PC-3 (cell line): ENCODE results near the gene UPK2. TPM values are rescaled to one million over a fixed set of nuclear protein-coding genes. Genes with fewer than 3 reads are reported as not detected.

ENCODE experiments used
- ATAC-seq: fragments of 200-7000 bp; cut with Tn5 transposase; 2 replicates; pipeline ENCODE4 v1.9.1; 2020; ENCODE audit warnings: mild to moderate bottlenecking, moderate library complexity
- BruUV-seq: library from RNA; stranded (reverse); fragments of 400-500 nt; replicated peaks from 2 replicates; lab custom pipeline; 2021; lab: Mats Ljungman, UMichigan
- CTCF ChIA-PET: fragments of 300-600 bp; sonication (Branson Sonifier 250); formaldehyde crosslinking; loops from one replicate; lab custom pipeline; 2022; ENCODE audit warnings: antibody characterized with exemption; lab: Charles Lee
- POLR2A ChIA-PET: fragments of 300-600 bp; sonication (Branson Sonifier 250); formaldehyde crosslinking; loops from one replicate; lab custom pipeline; 2022; ENCODE audit warnings: antibody characterized with exemption; ENCODE audit not compliant: unreplicated experiment; lab: Charles Lee
- DNase-seq: peaks from one replicate; pipeline ENCODE4 v3.0.0-alpha.2; 2015
- H2AFZ ChIP-seq: fragments of 300-600 bp; sonication (generic); 2 replicates; pipeline ENCODE4 v1.6.0; 2016; ENCODE audit warnings: antibody characterized with exemption, low read length
- H3F3A ChIP-seq: fragments of 300-600 bp; sonication (generic); one replicate; pipeline ENCODE4 v1.6.0; 2017; ENCODE audit warnings: antibody characterized with exemption, low read length, control low read depth, mild to moderate bottlenecking; ENCODE audit not compliant: unreplicated experiment
- H3K27ac ChIP-seq: fragments of 300-600 bp; sonication (generic); 2 replicates; pipeline ENCODE4 v1.5.1; 2016; ENCODE audit warnings: mild to moderate bottlenecking, low read length
- H3K27me3 ChIP-seq: fragments of 300-600 bp; sonication (generic); 2 replicates; pipeline ENCODE4 v1.6.1; 2016; ENCODE audit warnings: low read length, mixed read lengths
- H3K36me3 ChIP-seq: fragments of 300-600 bp; sonication (generic); 2 replicates; pipeline ENCODE4 v1.6.1; 2016; ENCODE audit warnings: low read depth, mixed run types, low read length, mixed read lengths
- H3K4me1 ChIP-seq: fragments of 300-600 bp; sonication (generic); 2 replicates; pipeline ENCODE4 v1.5.1; 2016; ENCODE audit warnings: low read length; ENCODE audit not compliant: insufficient read depth
- H3K4me2 ChIP-seq: fragments of 300-600 bp; sonication (generic); 2 replicates; pipeline ENCODE4 v1.6.0; 2016; ENCODE audit warnings: low read length
- H3K4me3 ChIP-seq: fragments of 300-600 bp; sonication (generic); 2 replicates; pipeline ENCODE4 v1.5.1; 2016; ENCODE audit warnings: mild to moderate bottlenecking, low read length, mixed read lengths
- H3K79me2 ChIP-seq: fragments of 300-600 bp; sonication (generic); 2 replicates; pipeline ENCODE4 v1.6.1; 2017; ENCODE audit warnings: low read length, mixed read lengths
- H3K9ac ChIP-seq: fragments of 300-600 bp; sonication (generic); 2 replicates; pipeline ENCODE4 v1.6.0; 2016; ENCODE audit warnings: mild to moderate bottlenecking, low read length
- H3K9me2 ChIP-seq: fragments of 300-600 bp; sonication (generic); replicated peaks from 2 replicates; pipeline ENCODE4 v1.6.1; 2016; ENCODE audit warnings: mixed run types, low read length, mixed read lengths
- H3K9me3 ChIP-seq: fragments of 300-600 bp; sonication (generic); 2 replicates; pipeline ENCODE4 v1.6.1; 2016; ENCODE audit warnings: low read length, mixed read lengths
- H4K20me1 ChIP-seq: fragments of 300-600 bp; sonication (generic); 2 replicates; pipeline ENCODE4 v1.6.1; 2016; ENCODE audit warnings: low read length, mixed read lengths
- EZH2 ChIP-seq: fragments of 300-600 bp; sonication (generic); IDR thresholded peaks from one replicate; pipeline ENCODE4 v1.6.1; 2017; ENCODE audit warnings: antibody characterized with exemption, mild to moderate bottlenecking, low read length; ENCODE audit not compliant: unreplicated experiment
- EZH2phosphoT487 ChIP-seq: fragments of 300-600 bp; sonication (generic); IDR thresholded peaks from 2 replicates; pipeline ENCODE4 v1.6.1; 2018; ENCODE audit warnings: mild to moderate bottlenecking, antibody characterized with exemption, low read length, borderline replicate concordance
- intact Hi-C: fragments of 100-400 bp; cut with micrococcal nuclease; formaldehyde crosslinking; loops from 2 replicates; pipeline ENCODE4 v1.9.0; 2023
- total RNA-seq: library from RNA; depleted of rRNA; stranded (reverse); fragments of >200 nt; gene quantifications from 2 replicates; pipeline ENCODE4 v1.2.3, GENCODE V29; 2014
- TF ChIP-seq, protein P1 (sequence below): fragments of 300-600 bp; sonication (generic); conservative IDR thresholded peaks from 2 replicates; pipeline ENCODE4 v1.5.1; 2017; ENCODE audit warnings: antibody characterized with exemption, low read depth, mild to moderate bottlenecking, low read length

The UPK2 gene
- total RNA-seq, 1 experiment from 2014 or later, result 0.44 TPM

DNA sequence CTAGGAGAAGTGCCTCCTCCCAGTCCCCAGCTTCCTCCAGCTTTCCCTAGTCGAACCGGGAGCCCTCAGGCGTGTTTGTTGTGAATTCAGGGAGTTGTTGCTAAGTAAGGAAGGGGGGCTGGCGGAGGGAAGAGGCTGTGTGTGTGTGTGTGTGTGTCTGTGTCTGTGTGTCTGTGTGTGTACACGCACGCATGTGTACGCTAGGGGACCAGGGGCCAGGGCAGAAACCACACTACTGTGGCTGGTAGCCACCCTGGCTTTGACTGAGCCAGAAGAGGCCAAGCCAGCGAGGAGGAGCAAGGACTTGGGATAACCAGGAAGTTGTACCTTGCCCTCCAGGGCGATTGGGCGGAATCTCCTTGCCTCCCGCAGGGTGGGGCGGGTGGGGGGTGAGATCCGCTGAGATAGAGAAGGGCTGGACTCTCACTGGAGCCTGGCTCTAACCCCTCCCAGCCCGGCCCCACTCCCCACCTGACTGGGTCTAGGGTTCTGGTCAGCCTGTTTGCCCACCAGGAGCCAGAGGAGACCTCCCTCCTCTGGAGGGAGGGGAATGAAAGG, 37.9 kb upstream of the UPK2 start:
- no peak for TF ChIP-seq EZH2phosphoT487
- TF ChIP-seq EZH2, result no peak
- TF ChIP-seq, protein P1, sequence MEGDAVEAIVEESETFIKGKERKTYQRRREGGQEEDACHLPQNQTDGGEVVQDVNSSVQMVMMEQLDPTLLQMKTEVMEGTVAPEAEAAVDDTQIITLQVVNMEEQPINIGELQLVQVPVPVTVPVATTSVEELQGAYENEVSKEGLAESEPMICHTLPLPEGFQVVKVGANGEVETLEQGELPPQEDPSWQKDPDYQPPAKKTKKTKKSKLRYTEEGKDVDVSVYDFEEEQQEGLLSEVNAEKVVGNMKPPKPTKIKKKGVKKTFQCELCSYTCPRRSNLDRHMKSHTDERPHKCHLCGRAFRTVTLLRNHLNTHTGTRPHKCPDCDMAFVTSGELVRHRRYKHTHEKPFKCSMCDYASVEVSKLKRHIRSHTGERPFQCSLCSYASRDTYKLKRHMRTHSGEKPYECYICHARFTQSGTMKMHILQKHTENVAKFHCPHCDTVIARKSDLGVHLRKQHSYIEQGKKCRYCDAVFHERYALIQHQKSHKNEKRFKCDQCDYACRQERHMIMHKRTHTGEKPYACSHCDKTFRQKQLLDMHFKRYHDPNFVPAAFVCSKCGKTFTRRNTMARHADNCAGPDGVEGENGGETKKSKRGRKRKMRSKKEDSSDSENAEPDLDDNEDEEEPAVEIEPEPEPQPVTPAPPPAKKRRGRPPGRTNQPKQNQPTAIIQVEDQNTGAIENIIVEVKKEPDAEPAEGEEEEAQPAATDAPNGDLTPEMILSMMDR, result no peak
- Histone ChIP-seq H3K9me2 (no peaks in the 10 kb centered on the region), H3K4me1 (peaks cover 98% of the 10 kb centered on the region), H3K27me3 (no peaks in the 10 kb centered on the region), H3K27ac (peak overlapping the region; percentile 97), H3K4me3 (peak overlapping the region; percentile 53), H3K4me2 (peak overlapping the region; percentile 85), H3K36me3 (no peaks in the 10 kb centered on the region), H3K9me3 (no peaks in the 10 kb centered on the region), H2AFZ (0 out of 2 replicates have a peak overlapping the region, but pooled peaks have one; percentile 1), H3F3A (peaks cover 22% of the 10 kb centered on the region), H4K20me1 (peaks cover 8% of the 10 kb centered on the region), H3K79me2 (peaks cover 91% of the 10 kb centered on the region), H3K9ac (peak overlapping the region; percentile 84)
- peak; percentile 92 for DNase-seq
- ChIA-PET POLR2A (interaction anchor here (0.6 kb wide), 1 partner anchor 97 kb away, joined by 6 read pairs; no protein-coding TSS in a partner anchor), CTCF (no interaction called here)
- intact Hi-C loops, result no loop called here
- peak; percentile 20 for ATAC-seq
- BruUV-seq, result TSS peak; percentile 11

DNA sequence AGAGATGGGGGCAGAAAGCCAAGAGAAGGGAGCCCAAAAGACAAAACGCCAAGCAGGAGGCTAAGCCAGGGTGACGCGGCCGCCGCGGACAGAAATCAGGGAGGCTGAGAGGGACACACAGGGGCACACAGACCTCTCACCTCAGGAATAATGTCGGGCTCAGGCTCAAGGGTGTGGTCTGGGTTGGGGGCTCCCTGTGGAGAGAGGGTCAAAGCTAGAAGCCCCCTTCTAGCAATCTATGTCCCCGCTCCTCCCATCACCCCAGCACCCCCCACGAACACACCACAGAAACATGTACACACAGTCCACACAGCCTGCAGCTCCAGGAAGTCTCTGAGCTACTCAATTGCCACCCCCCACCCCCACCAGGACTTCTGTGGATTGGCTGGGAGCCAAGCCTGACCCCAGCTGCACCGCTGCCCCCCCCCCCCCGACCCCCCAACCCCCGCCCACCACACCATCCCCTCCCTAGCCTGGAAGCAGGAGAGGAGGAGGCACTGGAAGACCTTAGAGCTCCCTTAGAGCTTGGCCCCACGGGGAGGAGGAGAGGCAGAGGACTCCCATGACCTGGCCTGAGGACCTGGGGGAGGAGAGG, 37.3 kb upstream of the UPK2 start:
- 0 out of 2 replicates have a peak overlapping the region, but pooled peaks have one; percentile 1 for H2AFZ ChIP-seq
- H4K20me1 ChIP-seq, result peaks cover 13% of the 10 kb centered on the region
- H3K4me3 ChIP-seq, result peak overlapping the region; percentile 56
- no peaks in the 10 kb centered on the region for H3K36me3 ChIP-seq
- TF ChIP-seq EZH2phosphoT487 (no peak), EZH2 (no peak)
- TF ChIP-seq, protein P1, result no peak
- H3K9me3 ChIP-seq, result no peaks in the 10 kb centered on the region
- peak overlapping the region; percentile 97 for H3K4me2 ChIP-seq
- H3K79me2 ChIP-seq, result peaks cover 92% of the 10 kb centered on the region
- BruUV-seq, result TSS peak; percentile 33
- H3K27me3 ChIP-seq, result no peaks in the 10 kb centered on the region
- no peak for DNase-seq
- no peaks in the 10 kb centered on the region for H3K9me2 ChIP-seq
- no peak for ATAC-seq
- H3K9ac ChIP-seq, result peak overlapping the region; percentile 84
- H3K27ac ChIP-seq, result peak overlapping the region; percentile 97
- H3F3A ChIP-seq, result peaks cover 22% of the 10 kb centered on the region
- ChIA-PET POLR2A (no interaction called here), CTCF (no interaction called here)
- H3K4me1 ChIP-seq, result peaks cover 96% of the 10 kb centered on the region
- intact Hi-C loops, result no loop called here
